ENCODE measurements around the gene CADM2. TPM values are rescaled to one million over a fixed set of nuclear protein-coding genes. Genes with fewer than 3 reads are reported as not detected.

CADM2 gene
- total RNA-seq, 1 experiment from 2014 or later = 0.64 TPM

DNA sequence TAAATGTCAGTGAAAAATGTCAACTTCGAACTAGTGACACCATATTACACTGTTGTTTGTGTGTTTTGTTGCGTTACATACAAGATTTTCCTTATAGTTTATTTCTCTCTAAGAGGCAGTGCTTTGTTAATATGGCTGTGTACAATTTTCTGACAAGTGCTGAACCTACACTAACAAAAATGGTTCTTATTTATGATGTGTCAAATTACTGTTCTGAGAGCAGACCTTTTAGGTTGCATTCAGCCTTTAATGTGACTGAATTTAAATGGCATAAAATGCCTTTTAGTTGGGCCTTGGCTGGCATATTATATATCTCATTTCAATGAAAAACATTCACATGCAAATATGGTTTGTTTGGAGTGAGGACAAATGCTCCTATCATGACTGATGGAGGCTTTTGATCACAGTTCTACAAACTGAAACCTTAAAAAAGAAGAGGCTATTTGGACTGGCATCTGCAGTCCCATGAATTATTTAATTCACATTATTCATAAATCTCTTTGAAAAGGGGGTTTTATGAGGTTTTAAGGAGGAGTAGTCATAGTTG, 750.6 kb downstream of the CADM2 start:
- in situ Hi-C loops (cut with HindIII; ENCODE audit: low pct_unique_long_range_greater_than_20kb, low sequenced_read_pairs) = no loop called here
- CTCF ChIA-PET = no interaction called here

DNA sequence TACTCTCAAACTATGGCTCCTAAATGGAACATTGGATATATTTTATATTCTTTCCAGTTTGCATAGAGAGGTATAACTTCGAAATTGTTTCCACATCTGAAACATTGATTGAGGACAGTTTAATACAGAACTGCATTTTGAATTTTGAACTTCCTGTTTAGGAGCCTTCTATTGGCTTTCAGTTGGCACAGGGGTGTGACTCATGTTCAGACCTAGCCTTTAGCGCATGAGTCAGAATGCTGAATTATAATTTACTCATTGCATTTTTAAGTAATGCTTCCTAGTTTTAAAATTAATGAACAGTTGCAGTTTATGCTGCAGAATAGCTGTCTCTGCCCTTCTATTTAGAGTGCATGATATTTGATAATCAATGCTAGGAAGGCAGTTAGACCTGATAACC, 751.7 kb downstream of the CADM2 start:
- BruUV-seq (replicated peaks) = no TSS peak
- no peak for ATAC-seq
- CTCF ChIA-PET = no interaction called here
- no peak overlapping the region for H3K4me3 ChIP-seq (ENCODE audit: low read depth in 2 of 2, low read length in 2 of 2)
- in situ Hi-C loops (cut with HindIII; ENCODE audit: low pct_unique_long_range_greater_than_20kb, low sequenced_read_pairs) = no loop called here
- H3K4me1 ChIP-seq (ENCODE audit: control insufficient read depth, insufficient read depth, low read length) = no peaks in the 10 kb centered on the region
- POLR2A ChIA-PET = no interaction called here
- DNase-seq (ENCODE audit: low read depth, low spot score) = no peak
- intact Hi-C loops (cut with micrococcal nuclease; ENCODE audit: unreplicated experiment) = no loop called here
- H3K36me3 ChIP-seq (ENCODE audit: control insufficient read depth, insufficient read depth, low read length) = no peaks in the 10 kb centered on the region
- H3K27ac ChIP-seq (ENCODE audit: low read length) = no peak overlapping the region
- TF ChIP-seq SIN3A (IDR thresholded peaks at IDR 0.05; ENCODE audit: borderline replicate concordance, insufficient read depth, low read depth, low read length) (no peak), TCF7L2 (IDR thresholded peaks at IDR 0.05; ENCODE audit: low read depth, low read length) (no peak), POLR2AphosphoS5 (IDR thresholded peaks at IDR 0.05; ENCODE audit: low read depth, low read length) (no peak)
- TF ChIP-seq, protein P1, sequence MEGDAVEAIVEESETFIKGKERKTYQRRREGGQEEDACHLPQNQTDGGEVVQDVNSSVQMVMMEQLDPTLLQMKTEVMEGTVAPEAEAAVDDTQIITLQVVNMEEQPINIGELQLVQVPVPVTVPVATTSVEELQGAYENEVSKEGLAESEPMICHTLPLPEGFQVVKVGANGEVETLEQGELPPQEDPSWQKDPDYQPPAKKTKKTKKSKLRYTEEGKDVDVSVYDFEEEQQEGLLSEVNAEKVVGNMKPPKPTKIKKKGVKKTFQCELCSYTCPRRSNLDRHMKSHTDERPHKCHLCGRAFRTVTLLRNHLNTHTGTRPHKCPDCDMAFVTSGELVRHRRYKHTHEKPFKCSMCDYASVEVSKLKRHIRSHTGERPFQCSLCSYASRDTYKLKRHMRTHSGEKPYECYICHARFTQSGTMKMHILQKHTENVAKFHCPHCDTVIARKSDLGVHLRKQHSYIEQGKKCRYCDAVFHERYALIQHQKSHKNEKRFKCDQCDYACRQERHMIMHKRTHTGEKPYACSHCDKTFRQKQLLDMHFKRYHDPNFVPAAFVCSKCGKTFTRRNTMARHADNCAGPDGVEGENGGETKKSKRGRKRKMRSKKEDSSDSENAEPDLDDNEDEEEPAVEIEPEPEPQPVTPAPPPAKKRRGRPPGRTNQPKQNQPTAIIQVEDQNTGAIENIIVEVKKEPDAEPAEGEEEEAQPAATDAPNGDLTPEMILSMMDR (IDR thresholded peaks at IDR 0.05) = no peak
- TF ChIP-seq, protein P2, sequence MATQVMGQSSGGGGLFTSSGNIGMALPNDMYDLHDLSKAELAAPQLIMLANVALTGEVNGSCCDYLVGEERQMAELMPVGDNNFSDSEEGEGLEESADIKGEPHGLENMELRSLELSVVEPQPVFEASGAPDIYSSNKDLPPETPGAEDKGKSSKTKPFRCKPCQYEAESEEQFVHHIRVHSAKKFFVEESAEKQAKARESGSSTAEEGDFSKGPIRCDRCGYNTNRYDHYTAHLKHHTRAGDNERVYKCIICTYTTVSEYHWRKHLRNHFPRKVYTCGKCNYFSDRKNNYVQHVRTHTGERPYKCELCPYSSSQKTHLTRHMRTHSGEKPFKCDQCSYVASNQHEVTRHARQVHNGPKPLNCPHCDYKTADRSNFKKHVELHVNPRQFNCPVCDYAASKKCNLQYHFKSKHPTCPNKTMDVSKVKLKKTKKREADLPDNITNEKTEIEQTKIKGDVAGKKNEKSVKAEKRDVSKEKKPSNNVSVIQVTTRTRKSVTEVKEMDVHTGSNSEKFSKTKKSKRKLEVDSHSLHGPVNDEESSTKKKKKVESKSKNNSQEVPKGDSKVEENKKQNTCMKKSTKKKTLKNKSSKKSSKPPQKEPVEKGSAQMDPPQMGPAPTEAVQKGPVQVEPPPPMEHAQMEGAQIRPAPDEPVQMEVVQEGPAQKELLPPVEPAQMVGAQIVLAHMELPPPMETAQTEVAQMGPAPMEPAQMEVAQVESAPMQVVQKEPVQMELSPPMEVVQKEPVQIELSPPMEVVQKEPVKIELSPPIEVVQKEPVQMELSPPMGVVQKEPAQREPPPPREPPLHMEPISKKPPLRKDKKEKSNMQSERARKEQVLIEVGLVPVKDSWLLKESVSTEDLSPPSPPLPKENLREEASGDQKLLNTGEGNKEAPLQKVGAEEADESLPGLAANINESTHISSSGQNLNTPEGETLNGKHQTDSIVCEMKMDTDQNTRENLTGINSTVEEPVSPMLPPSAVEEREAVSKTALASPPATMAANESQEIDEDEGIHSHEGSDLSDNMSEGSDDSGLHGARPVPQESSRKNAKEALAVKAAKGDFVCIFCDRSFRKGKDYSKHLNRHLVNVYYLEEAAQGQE (IDR thresholded peaks at IDR 0.05; ENCODE audit: insufficient read depth in 1 of 2, low read depth in 2 of 2, low read length in 1 of 2) = no peak
- H3K9me3 ChIP-seq (ENCODE audit: control insufficient read depth, insufficient read depth, low read depth, low read length) = no peaks in the 10 kb centered on the region
- no peaks in the 10 kb centered on the region for H3K27me3 ChIP-seq (ENCODE audit: control insufficient read depth, insufficient read depth, low read length)

More for the DNA sequence above, 750.6 kb downstream of the CADM2 start:
- H3K36me3 ChIP-seq (ENCODE audit: control insufficient read depth, insufficient read depth, low read length) = no peaks in the 10 kb centered on the region
- BruUV-seq (replicated peaks) = no TSS peak
- H3K9me3 ChIP-seq (ENCODE audit: control insufficient read depth, insufficient read depth, low read depth, low read length) = no peaks in the 10 kb centered on the region
- no peak overlapping the region for H3K27ac ChIP-seq (ENCODE audit: low read length)
- ATAC-seq (no peak), DNase-seq (ENCODE audit: low read depth, low spot score) (no peak)
- H3K27me3 ChIP-seq (ENCODE audit: control insufficient read depth, insufficient read depth, low read length) = no peaks in the 10 kb centered on the region
- no peaks in the 10 kb centered on the region for H3K4me1 ChIP-seq (ENCODE audit: control insufficient read depth, insufficient read depth, low read length)
- TF ChIP-seq, protein P2 (IDR thresholded peaks at IDR 0.05; ENCODE audit: insufficient read depth in 1 of 2, low read depth in 2 of 2, low read length in 1 of 2) = no peak
- TF ChIP-seq, protein P1 (IDR thresholded peaks at IDR 0.05) = no peak
- no peak for TF ChIP-seq POLR2AphosphoS5 (IDR thresholded peaks at IDR 0.05; ENCODE audit: low read depth, low read length)
- no peak for TF ChIP-seq TCF7L2 (IDR thresholded peaks at IDR 0.05; ENCODE audit: low read depth, low read length)
- TF ChIP-seq SIN3A (IDR thresholded peaks at IDR 0.05; ENCODE audit: borderline replicate concordance, insufficient read depth, low read depth, low read length) = no peak
- POLR2A ChIA-PET = no interaction called here
- no peak overlapping the region for H3K4me3 ChIP-seq (ENCODE audit: low read depth in 2 of 2, low read length in 2 of 2)
- intact Hi-C loops (cut with micrococcal nuclease; ENCODE audit: unreplicated experiment) = no loop called here
